ENCODE measurements around the gene ATP5F1B. TPM values are rescaled to one million over a fixed set of nuclear protein-coding genes. Genes with fewer than 3 reads are reported as not detected.

The ATP5F1B gene
- total and polyA plus RNA-seq, 3 experiments from 2014 or later = 828 to 960 (median 925) TPM

GRCh38 chr12:56604355-56604754 lies 41.4 kb downstream of the ATP5F1B start:
- Histone ChIP-seq H3K27me3 (ENCODE audit: insufficient read depth, low read length, poor library complexity, severe bottlenecking) (no peaks in the 10 kb centered on the region), H3K9me3 (ENCODE audit: low read length) (no peaks in the 10 kb centered on the region), H3K36me3 (ENCODE audit: insufficient read depth, low read length) (peaks cover 76% of the 10 kb centered on the region), H3K4me3 (ENCODE audit: low read length) (no peak overlapping the region), H3K27ac (ENCODE audit: low read depth, low read length) (no peak overlapping the region), H3K4me1 (ENCODE audit: insufficient read depth, low read length) (no peaks in the 10 kb centered on the region)
- POLR2A ChIA-PET = no interaction called here
- H3K9me3 Mint-ChIP-seq = no peaks in the 10 kb centered on the region
- peaks cover 3 to 90% (median 32%) of the 10 kb centered on the region in 3 donors for H3K36me3 Mint-ChIP-seq
- peak overlapping the region in 2 of 8 donors; percentile 31 to 32 for H3K27ac Mint-ChIP-seq
- no peak overlapping the region for H3K4me3 Mint-ChIP-seq
- H3K27me3 Mint-ChIP-seq = no peaks in the 10 kb centered on the region
- CTCF ChIA-PET = interaction anchor here (0.9 kb wide), 1 partner anchor 8 kb away, joined by 3 read pairs; no protein-coding TSS in a partner anchor
- no peaks in the 10 kb centered on the region for H3K4me1 Mint-ChIP-seq
- DNase-seq = no peak

GRCh38 chr12:56602239-56602638 lies 43.5 kb downstream of the ATP5F1B start:
- H3K27me3 Mint-ChIP-seq = no peaks in the 10 kb centered on the region
- POLR2A ChIA-PET = interaction anchor here (0.6 to 1.3 kb wide), 2 partner anchors 27 to 34 kb away, joined by 3 to 5 read pairs; no protein-coding TSS in a partner anchor
- Histone ChIP-seq H3K4me3 (ENCODE audit: low read length) (no peak overlapping the region), H3K27ac (ENCODE audit: low read depth, low read length) (no peak overlapping the region), H3K27me3 (ENCODE audit: insufficient read depth, low read length, poor library complexity, severe bottlenecking) (no peaks in the 10 kb centered on the region), H3K4me1 (ENCODE audit: insufficient read depth, low read length) (no peaks in the 10 kb centered on the region), H3K9me3 (ENCODE audit: low read length) (no peaks in the 10 kb centered on the region), H3K36me3 (ENCODE audit: insufficient read depth, low read length) (peaks cover 91% of the 10 kb centered on the region)
- CTCF ChIA-PET = interaction anchor here (0.6 to 3.0 kb wide), 11 partner anchors 8 to 89 kb away, joined by 3 to 21 read pairs (median 4); partner anchors contain the start of gene ATP5F1B
- H3K4me1 Mint-ChIP-seq = no peaks in the 10 kb centered on the region
- H3K27ac Mint-ChIP-seq = peak overlapping the region in 1 of 8 donors; percentile 56
- no peak for DNase-seq
- H3K4me3 Mint-ChIP-seq = no peak overlapping the region
- peaks cover 3 to 98% (median 38%) of the 10 kb centered on the region in 3 donors for H3K36me3 Mint-ChIP-seq
- H3K9me3 Mint-ChIP-seq = no peaks in the 10 kb centered on the region

GRCh38 chr12:56601503-56601902 lies 44.3 kb downstream of the ATP5F1B start:
- no peak overlapping the region for H3K27ac Mint-ChIP-seq
- no peaks in the 10 kb centered on the region for H3K4me1 Mint-ChIP-seq
- DNase-seq = peak in 3 of 5 donors; percentile 6 to 32 (median 12)
- no peaks in the 10 kb centered on the region for H3K4me1 ChIP-seq (ENCODE audit: insufficient read depth, low read length)
- no peaks in the 10 kb centered on the region for H3K9me3 ChIP-seq (ENCODE audit: low read length)
- H3K27me3 Mint-ChIP-seq = no peaks in the 10 kb centered on the region
- no peaks in the 10 kb centered on the region for H3K27me3 ChIP-seq (ENCODE audit: insufficient read depth, low read length, poor library complexity, severe bottlenecking)
- peaks cover 90% of the 10 kb centered on the region for H3K36me3 ChIP-seq (ENCODE audit: insufficient read depth, low read length)
- CTCF ChIA-PET = interaction anchor here (1.0 to 3.0 kb wide), 10 partner anchors 11 to 45 kb away, joined by 3 to 21 read pairs (median 4); partner anchors contain the start of gene ATP5F1B
- POLR2A ChIA-PET = interaction anchor here (0.6 to 1.3 kb wide), 2 partner anchors 27 to 35 kb away, joined by 3 to 5 read pairs; no protein-coding TSS in a partner anchor
- no peak overlapping the region for H3K27ac ChIP-seq (ENCODE audit: low read depth, low read length)
- H3K4me3 ChIP-seq (ENCODE audit: low read length) = no peak overlapping the region
- H3K4me3 Mint-ChIP-seq = no peak overlapping the region
- H3K9me3 Mint-ChIP-seq = no peaks in the 10 kb centered on the region
- H3K36me3 Mint-ChIP-seq = peaks cover 3 to 97% (median 36%) of the 10 kb centered on the region in 3 donors

DNA sequence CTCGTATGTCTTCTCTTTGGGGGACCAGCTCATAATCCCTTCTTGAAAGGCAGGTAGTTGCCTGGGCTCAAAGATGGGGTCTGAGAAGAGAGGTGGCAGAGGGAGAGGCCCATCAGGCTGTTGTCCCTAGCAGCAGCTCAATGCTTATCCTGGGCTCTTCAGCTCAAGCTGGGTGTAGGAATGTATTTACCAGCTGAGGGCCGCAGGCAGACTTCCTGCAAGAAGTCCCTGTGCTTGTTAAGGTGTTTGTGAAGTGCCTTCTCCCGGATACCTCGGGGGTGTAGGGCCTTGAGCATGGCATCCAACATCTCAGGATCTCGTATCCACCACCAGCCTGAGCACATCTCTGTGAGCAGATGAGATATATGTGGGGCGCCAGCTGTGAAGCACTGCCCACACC lies 45.0 kb downstream of the ATP5F1B start:
- H3K27ac ChIP-seq (ENCODE audit: low read depth, low read length) = no peak overlapping the region
- H3K9me3 ChIP-seq (ENCODE audit: low read length) = no peaks in the 10 kb centered on the region
- no peaks in the 10 kb centered on the region for H3K27me3 ChIP-seq (ENCODE audit: insufficient read depth, low read length, poor library complexity, severe bottlenecking)
- no peak overlapping the region for H3K4me3 ChIP-seq (ENCODE audit: low read length)
- peaks cover 3 to 95% (median 29%) of the 10 kb centered on the region in 3 donors for H3K36me3 Mint-ChIP-seq
- peak overlapping the region in 1 of 8 donors; percentile 35 for H3K27ac Mint-ChIP-seq
- H3K4me1 ChIP-seq (ENCODE audit: insufficient read depth, low read length) = no peaks in the 10 kb centered on the region
- peaks cover 83% of the 10 kb centered on the region for H3K36me3 ChIP-seq (ENCODE audit: insufficient read depth, low read length)
- no peak overlapping the region for H3K4me3 Mint-ChIP-seq
- POLR2A ChIA-PET = no interaction called here
- no peaks in the 10 kb centered on the region for H3K27me3 Mint-ChIP-seq
- CTCF ChIA-PET = interaction anchor here (1.0 to 3.0 kb wide), 10 partner anchors 11 to 87 kb away, joined by 3 to 21 read pairs (median 6); partner anchors contain the start of gene ATP5F1B
- no peaks in the 10 kb centered on the region for H3K9me3 Mint-ChIP-seq
- H3K4me1 Mint-ChIP-seq = no peaks in the 10 kb centered on the region
- no peak for DNase-seq

- ChIA-PET POLR2A (no interaction called here), CTCF (interaction anchor here (1.6 kb wide), 1 partner anchor 37 kb away, joined by 6 read pairs; no protein-coding TSS in a partner anchor)
- H3K4me3 Mint-ChIP-seq = no peak overlapping the region
- DNase-seq = no peak
- H3K36me3 Mint-ChIP-seq = peaks cover 3 to 92% (median 26%) of the 10 kb centered on the region in 3 donors
- H3K27ac Mint-ChIP-seq = peak overlapping the region in 1 of 8 donors; percentile 36
- Histone ChIP-seq H3K27me3 (ENCODE audit: insufficient read depth, low read length, poor library complexity, severe bottlenecking) (no peaks in the 10 kb centered on the region), H3K36me3 (ENCODE audit: insufficient read depth, low read length) (peaks cover 75% of the 10 kb centered on the region), H3K27ac (ENCODE audit: low read depth, low read length) (no peak overlapping the region), H3K4me3 (ENCODE audit: low read length) (no peak overlapping the region), H3K9me3 (ENCODE audit: low read length) (no peaks in the 10 kb centered on the region), H3K4me1 (ENCODE audit: insufficient read depth, low read length) (no peaks in the 10 kb centered on the region)
- no peaks in the 10 kb centered on the region for H3K27me3 Mint-ChIP-seq
- H3K4me1 Mint-ChIP-seq = no peaks in the 10 kb centered on the region
- H3K9me3 Mint-ChIP-seq = no peaks in the 10 kb centered on the region
Measured at GRCh38 chr12:56599797-56600196, 46.0 kb downstream of the ATP5F1B start.

- H3K9me3 ChIP-seq (ENCODE audit: low read length) = no peaks in the 10 kb centered on the region
- peaks cover 69% of the 10 kb centered on the region for H3K36me3 ChIP-seq (ENCODE audit: insufficient read depth, low read length)
- DNase-seq = no peak
- peaks cover 3 to 85% (median 24%) of the 10 kb centered on the region in 3 donors for H3K36me3 Mint-ChIP-seq
- no peak overlapping the region for H3K27ac Mint-ChIP-seq
- peaks cover 0 to 3% (median under 1%) of the 10 kb centered on the region in 3 donors for H3K4me1 Mint-ChIP-seq
- no peak overlapping the region for H3K4me3 Mint-ChIP-seq
- POLR2A ChIA-PET = no interaction called here
- no peaks in the 10 kb centered on the region for H3K27me3 Mint-ChIP-seq
- H3K27ac ChIP-seq (ENCODE audit: low read depth, low read length) = no peak overlapping the region
- H3K27me3 ChIP-seq (ENCODE audit: insufficient read depth, low read length, poor library complexity, severe bottlenecking) = no peaks in the 10 kb centered on the region
- no peak overlapping the region for H3K4me3 ChIP-seq (ENCODE audit: low read length)
- CTCF ChIA-PET = interaction anchor here (1.6 kb wide), 1 partner anchor 38 kb away, joined by 6 read pairs; no protein-coding TSS in a partner anchor
- H3K9me3 Mint-ChIP-seq = no peaks in the 10 kb centered on the region
- no peaks in the 10 kb centered on the region for H3K4me1 ChIP-seq (ENCODE audit: insufficient read depth, low read length)
Measured at GRCh38 chr12:56599041-56599440, 46.7 kb downstream of the ATP5F1B start.

- Mint-ChIP-seq H3K27me3 (no peaks in the 10 kb centered on the region), H3K9me3 (no peaks in the 10 kb centered on the region), H3K27ac (peak overlapping the region in 3 of 8 donors; percentile 20 to 58 (median 29)), H3K36me3 (peaks cover 0 to 62% (median 13%) of the 10 kb centered on the region in 3 donors), H3K4me1 (peaks cover 0 to 3% (median 2%) of the 10 kb centered on the region in 3 donors), H3K4me3 (no peak overlapping the region)
- no peaks in the 10 kb centered on the region for H3K27me3 ChIP-seq (ENCODE audit: insufficient read depth, low read length, poor library complexity, severe bottlenecking)
- peaks cover 48% of the 10 kb centered on the region for H3K36me3 ChIP-seq (ENCODE audit: insufficient read depth, low read length)
- no peaks in the 10 kb centered on the region for H3K9me3 ChIP-seq (ENCODE audit: low read length)
- ChIA-PET CTCF (interaction anchor here (1.1 kb wide), 1 partner anchor 32 kb away, joined by 10 read pairs; no protein-coding TSS in a partner anchor), POLR2A (interaction anchor here (0.6 kb wide), 1 partner anchor 29 kb away, joined by 3 read pairs; no protein-coding TSS in a partner anchor)
- DNase-seq = no peak
- H3K4me1 ChIP-seq (ENCODE audit: insufficient read depth, low read length) = no peaks in the 10 kb centered on the region
- no peak overlapping the region for H3K4me3 ChIP-seq (ENCODE audit: low read length)
- no peak overlapping the region for H3K27ac ChIP-seq (ENCODE audit: low read depth, low read length)
Measured at GRCh38 chr12:56596815-56597214, 49.0 kb downstream of the ATP5F1B start.

- ChIA-PET POLR2A (interaction anchor here (1.2 kb wide), 1 partner anchor 35 kb away, joined by 3 read pairs; no protein-coding TSS in a partner anchor), CTCF (interaction anchor here (0.7 to 2.6 kb wide), 13 partner anchors 8 to 87 kb away, joined by 3 to 12 read pairs (median 4); no protein-coding TSS in a partner anchor)
- Histone ChIP-seq H3K27ac (ENCODE audit: low read depth, low read length) (no peak overlapping the region), H3K9me3 (ENCODE audit: low read length) (no peaks in the 10 kb centered on the region), H3K4me1 (ENCODE audit: insufficient read depth, low read length) (no peaks in the 10 kb centered on the region), H3K36me3 (ENCODE audit: insufficient read depth, low read length) (peaks cover 21% of the 10 kb centered on the region), H3K4me3 (ENCODE audit: low read length) (no peak overlapping the region), H3K27me3 (ENCODE audit: insufficient read depth, low read length, poor library complexity, severe bottlenecking) (no peaks in the 10 kb centered on the region)
- H3K4me1 Mint-ChIP-seq = peaks cover 0 to 3% (median 2%) of the 10 kb centered on the region in 3 donors
- peaks cover 0 to 35% (median 6%) of the 10 kb centered on the region in 3 donors for H3K36me3 Mint-ChIP-seq
- DNase-seq = peak; percentile 37 to 69 (median 51)
- H3K4me3 Mint-ChIP-seq = no peak overlapping the region
- no peaks in the 10 kb centered on the region for H3K9me3 Mint-ChIP-seq
- H3K27me3 Mint-ChIP-seq = no peaks in the 10 kb centered on the region
- H3K27ac Mint-ChIP-seq = peak overlapping the region in 5 of 8 donors; percentile 1 to 90 (median 44)
Measured at GRCh38 chr12:56593909-56594621, 51.7 kb downstream of the ATP5F1B start.

Measured in CD8-positive, alpha-beta memory T cell (primary cell).